GM08714 (cell line): ENCODE measurements around the gene CRABP2.

Experiments used
- H3K4me3 ChIP-seq: fragments of 200-500 bp; sonication (Bioruptor generic); 2 replicates; pipeline ENCODE4 v1.5.1; 2014; ENCODE audit warnings: mild to moderate bottlenecking, low read length, inconsistent platforms
- ZNF274 ChIP-seq: IDR thresholded peaks from 2 replicates; pipeline ENCODE4 v1.6.1; 2012; ENCODE audit warnings: mild to moderate bottlenecking, low read depth, low read length

The CRABP2 gene

DNA sequence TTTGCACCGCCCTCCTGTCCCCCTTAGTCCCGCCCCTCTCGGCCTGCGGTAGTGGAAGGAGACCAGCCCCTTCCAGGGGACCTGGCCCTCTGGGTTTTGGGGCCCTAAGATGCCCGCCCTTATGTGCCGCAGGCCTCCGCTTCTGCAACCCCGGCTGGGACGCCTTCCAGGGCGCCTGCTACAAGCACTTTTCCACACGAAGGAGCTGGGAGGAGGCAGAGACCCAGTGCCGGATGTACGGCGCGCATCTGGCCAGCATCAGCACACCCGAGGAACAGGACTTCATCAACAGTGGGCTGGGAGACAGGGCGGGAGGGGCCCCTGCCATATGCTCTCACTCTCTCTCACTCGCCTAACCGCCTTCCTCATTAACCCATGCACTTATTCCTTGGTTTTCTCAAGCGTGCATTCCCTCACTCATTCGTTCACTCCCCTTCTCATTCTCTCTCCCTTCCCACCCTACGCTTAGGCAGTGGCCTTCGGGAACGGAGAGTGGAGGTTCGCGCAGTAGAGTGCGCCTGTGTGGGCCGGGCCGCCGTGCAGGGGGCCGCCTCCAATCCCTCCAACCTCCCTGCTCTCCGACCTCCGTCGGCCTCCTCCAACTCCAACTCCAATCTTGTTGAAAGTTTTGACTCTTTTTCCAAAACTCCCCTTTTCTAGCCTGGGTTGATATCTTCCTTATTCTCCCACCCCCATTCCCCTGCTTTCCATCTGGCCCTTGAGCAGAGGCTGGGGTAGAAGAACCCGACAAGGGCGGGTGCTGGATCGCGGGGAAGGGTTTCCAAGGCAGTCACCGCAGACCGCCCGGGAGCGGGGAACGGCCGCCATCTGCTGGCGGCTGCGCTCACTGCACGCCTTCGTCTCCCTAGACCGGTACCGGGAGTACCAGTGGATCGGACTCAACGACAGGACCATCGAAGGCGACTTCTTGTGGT lies 48.3 kb downstream of the CRABP2 start:
- H3K4me3 ChIP-seq, result no peak overlapping the region
- TF ChIP-seq ZNF274, result no peak

- no peak overlapping the region for H3K4me3 ChIP-seq
- no peak for TF ChIP-seq ZNF274
Observed at GRCh38 chr1:156655904-156656516, 49.4 kb downstream of the CRABP2 start.

DNA sequence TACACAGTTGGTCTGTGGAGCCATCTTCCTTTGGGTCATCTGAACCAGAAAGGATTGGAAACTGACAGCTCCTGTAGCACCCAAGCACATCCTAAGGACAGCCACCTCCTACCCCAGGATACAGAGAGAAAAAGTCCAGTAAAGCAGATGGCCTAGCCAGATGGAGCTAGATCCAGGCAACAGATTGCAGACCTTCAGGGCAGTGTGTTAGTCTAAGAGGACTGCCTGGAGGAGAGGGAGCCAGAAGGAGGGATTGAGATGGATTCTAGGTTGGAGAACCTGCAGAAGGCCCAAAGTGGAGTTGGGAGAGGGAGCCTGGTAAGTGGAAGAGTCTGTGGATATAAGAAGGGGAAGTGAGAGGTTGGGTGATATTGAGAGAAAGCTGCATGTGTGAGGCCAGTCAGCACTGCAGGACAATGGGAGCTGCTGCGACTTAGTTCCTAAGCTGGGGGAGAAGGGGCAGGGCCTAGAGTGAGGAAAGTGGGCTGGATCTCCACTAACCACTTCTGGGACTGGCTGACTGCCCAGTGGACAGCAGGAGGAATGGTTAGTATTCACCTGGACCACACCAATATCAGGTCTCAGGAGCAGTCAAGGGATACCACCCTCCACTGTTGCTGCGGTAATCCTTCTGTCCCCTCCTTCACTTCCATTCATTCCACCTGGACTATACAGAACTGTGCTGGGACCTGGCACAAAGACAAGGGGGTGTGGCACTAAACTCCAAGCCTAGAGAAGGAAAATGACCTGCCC lies 50.1 kb downstream of the CRABP2 start:
- no peak overlapping the region for H3K4me3 ChIP-seq
- TF ChIP-seq ZNF274, result no peak

GRCh38 chr1:156654700-156655099 lies 50.7 kb downstream of the CRABP2 start:
- no peak for TF ChIP-seq ZNF274
- no peak overlapping the region for H3K4me3 ChIP-seq

DNA sequence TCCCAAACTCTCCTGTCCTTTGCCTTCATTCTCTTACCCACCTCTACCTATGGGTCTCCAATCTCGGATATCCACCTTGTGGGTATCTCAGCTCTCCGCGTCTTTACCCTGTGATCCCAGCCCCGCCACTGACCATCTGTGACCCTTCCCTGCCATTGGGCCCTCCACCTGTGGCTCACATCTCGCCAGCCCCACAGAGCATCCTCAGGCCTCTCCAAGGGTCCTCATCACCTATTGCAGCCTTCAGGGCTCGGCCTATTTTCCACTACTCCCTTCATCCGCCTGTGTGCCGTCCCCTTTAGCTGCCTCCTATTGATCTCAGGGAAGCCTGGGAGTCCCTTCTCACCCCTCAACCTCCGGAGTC lies 52.4 kb downstream of the CRABP2 start:
- H3K4me3 ChIP-seq, result no peak overlapping the region
- no peak for TF ChIP-seq ZNF274

GRCh38 chr1:156652131-156652991 lies 53.0 kb downstream of the CRABP2 start:
- no peak for TF ChIP-seq ZNF274

More at GRCh38 chr1:156652131-156652991, 53.0 kb downstream of the CRABP2 start:
- H3K4me3 ChIP-seq, result no peak overlapping the region
